Glomerular endothelial cell (primary cell): ENCODE data around the gene GPM6B. TPM values are rescaled to one million over a fixed set of nuclear protein-coding genes. Genes with fewer than 3 reads are reported as not detected.

Experiments
- DNase-seq: peaks from one replicate; pipeline ENCODE4 v3.0.0-alpha.2; 2011; ENCODE audit warnings: low read depth, low spot score; ENCODE audit errors: extremely low read depth
- total RNA-seq: library from RNA; depleted of rRNA; stranded (reverse); fragments of >200 nt; gene quantifications from 2 replicates; pipeline ENCODE4 v1.2.3, GENCODE V29; 2015

The GPM6B gene
- total RNA-seq, 1 donor from 2014 or later, result 0.06 TPM

DNA sequence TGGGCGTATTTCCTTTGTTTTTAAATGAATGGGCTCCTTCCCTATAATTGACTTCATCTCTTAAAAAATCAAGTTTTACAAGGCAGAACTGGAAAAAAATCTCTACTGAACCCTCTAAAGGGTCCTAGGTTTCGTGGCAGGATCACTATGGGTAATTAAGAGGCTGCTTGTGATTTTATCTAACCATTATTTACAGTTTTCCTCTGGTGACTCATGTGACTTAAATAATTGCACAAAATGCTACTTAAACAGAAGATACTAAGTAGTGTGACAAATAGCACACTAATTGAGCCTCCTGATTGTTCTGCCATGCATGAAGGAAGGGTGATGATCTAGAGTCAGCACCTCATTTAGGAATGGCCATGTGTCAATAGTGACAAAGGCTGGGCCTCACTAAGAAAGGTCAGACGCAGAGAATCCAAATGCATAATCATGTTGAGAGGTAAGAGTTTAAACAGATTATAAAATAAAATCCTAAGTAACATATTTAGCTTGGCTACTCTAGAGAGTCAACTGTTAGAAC is 46.8 kb downstream of the GPM6B start:
- no peak for DNase-seq

DNA sequence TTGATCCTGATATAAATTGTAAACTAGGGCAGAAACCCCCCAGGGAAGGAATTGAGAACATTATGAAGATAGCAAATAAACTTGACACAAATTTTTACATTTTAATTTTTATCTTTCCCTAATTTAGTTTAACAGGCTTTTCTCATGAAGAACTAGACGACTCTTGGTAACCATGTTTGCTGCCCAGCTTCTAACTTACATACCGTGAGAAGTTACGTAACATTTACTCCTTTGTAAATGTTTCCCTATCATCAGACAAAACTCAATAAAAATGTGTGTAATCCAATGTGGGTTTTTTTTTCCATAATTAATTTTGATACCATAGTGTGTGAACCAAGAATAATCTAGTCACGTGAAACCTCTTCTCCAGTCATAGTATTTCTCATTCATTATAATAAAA is 48.0 kb downstream of the GPM6B start:
- DNase-seq, result no peak

DNA sequence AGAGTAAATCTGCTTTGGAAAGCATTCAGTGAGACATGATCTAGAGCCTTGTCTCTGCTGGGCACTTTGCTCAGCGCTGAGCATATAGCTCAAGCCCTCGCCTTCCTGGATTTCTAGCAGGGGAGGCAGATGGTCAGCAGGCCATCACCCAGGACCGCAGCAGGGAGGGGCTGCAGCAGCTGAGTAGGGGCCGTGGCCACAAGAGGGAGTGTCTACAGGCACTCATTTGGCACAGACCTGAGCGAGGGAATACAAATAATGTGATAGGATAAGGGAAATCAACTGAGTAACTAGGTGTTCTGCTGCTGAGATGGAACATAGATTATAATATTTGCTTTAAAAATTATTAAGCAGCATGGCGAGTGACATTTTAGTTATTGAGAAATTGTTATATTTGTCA is 52.1 kb downstream of the GPM6B start:
- no peak for DNase-seq

DNA sequence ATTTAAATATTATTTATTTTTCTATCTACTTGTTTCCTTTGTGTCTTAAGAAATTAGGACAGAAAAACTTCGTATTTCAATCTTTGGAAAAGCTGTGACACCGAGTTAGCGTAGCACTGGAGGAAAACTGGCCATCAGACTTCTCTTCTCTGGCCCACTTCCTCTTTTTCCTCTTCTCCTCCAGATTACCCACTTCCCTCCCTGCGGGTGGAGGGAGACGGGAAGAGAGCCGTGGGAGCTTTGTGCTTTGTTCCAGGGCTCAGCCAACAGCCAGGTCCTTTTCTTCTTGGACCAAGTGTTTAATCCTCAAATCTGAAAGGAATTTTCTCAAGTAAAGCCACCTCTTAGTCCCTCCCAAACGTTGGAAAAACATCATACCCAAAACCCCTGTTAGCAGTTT is 52.6 kb downstream of the GPM6B start:
- DNase-seq, result no peak

DNA sequence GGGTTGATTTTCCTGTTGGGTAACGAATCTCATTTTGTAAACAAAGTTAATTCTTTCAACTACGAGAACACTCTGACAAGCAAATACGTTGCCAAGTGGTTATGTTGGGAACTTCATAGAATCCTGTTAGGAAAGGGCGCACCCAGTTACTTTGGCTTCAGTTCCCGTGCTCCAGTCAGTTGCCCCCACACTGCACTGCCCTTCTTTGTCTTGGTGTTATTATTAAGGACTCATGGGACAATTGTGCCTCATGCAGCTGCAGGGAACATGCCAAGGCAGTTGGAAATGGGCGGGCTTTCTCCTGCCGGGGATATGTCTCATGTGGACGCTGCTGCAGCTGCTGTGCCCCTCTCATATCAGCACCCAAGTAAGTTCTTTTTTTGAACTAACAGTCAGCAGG is 53.4 kb downstream of the GPM6B start:
- DNase-seq, result no peak

DNA sequence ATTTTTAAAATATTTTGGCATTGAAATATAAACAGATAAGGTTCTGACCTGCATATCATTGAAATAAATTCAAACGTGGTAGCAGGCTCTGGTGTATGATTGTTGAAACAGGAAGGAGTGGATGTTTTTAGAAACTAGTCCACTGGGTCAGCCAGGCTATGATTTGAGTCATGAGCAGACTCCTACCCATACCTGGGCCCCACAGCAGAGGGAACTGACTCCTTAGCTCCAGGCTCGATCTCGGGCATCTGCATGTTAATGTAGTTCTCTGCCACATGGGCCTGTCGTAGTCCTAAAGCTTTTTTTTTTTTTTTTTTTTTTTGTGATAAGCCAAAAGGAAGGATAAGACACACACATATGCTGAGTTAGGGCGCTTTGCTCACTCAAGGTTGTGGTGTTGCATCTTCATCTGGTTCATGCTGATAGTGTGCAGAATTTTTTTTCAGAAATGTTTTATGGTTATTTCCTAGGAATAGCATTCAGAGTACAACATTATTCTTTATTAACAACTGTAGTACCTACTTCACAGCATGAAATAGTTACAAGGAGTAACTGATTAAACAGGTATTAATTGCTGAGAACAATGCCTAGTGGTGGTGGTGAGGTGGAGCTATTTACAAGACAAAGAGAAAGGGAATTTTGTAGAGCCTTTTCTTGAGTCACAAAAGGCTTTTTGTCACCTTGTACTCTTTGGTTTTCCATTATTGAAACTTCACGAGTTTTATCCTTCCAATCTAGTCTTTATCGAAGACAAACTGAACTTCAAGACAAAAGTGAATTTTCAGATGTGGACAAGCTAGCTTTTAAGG is 55.1 kb downstream of the GPM6B start:
- no peak for DNase-seq

DNA sequence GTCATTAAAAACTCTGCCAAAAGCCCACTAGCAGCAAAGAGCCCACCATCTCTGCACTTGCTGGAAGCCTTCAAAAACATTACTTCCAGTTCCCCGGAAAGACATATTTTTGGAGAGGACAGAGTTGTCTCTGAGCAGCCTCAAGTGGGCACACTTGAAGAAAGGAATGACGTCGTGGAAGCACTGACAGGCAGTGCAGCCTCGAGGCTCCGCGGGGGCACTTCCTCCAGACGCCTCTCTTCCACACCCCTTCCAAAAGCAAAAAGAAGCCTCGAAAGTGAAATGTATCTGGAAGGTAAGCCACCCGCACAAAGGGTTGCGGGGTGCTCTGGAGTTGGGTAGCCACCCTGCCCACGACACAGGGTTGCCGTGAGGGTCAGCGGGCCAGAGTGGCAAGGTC is 56.5 kb downstream of the GPM6B start:
- DNase-seq, result no peak

DNA sequence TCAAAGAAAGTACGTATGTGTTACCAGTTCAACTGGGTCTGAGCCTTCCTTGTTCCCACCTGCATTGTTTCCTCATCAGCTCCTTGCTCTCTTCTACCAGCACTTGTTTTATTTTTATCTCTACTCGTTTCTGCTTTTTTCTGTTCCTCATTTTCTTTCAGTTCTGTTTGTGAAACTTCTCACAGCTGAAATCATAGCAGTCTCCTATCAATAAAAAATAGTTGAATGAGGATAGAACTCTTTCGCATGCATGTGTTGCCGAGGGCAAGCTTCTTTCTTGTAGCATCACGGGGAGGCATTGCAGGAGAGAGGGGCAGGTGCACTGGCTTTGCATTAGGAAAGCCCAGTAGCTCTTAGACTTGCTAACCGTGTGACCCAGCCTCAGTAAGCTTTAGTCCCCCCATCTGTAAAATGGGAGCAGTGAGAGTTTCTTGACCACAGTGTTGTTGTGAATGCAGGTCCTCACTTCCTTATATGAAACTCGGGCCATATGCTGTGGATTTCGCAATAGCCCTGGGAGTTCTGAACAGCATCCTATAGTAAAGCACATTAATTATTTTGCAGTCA is 57.7 kb downstream of the GPM6B start:
- no peak for DNase-seq

DNA sequence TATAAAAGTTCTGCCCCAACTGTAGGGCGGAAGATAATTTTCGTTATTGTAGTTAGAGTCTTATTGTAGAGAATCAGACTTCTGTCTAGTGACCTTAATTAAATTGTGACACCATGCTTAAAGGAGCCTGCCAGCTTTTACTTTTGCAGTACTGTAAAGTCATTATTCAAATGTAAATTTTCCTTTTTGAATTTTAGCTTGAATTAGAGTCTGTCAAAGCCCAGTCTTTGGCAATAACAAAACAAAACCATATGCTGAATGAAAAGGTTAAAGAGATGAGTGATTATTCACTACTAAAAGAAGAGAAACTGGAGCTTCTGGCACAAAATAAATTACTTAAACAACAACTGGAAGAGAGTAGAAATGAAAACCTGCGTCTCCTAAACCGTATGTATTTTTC is 60.5 kb downstream of the GPM6B start:
- no peak for DNase-seq

DNA sequence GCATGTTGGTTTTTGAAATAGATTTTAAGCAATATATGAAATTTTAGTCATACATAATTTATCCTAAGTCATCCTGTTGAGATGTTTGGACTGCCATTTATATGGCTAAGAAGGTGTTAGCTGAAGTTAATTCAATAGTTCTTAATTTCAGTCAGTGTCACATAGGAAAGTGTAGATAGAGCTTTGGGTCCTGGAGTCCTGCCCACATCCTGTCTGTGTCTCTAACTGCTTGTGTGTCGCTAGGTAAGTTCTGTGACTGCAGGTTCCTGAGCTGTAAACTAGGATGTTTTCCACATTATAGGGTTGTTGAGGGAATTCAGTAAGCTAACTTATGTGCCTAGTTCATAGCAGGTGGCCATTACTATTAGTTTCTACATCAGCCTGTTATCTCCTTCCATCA is 61.6 kb downstream of the GPM6B start:
- DNase-seq, result no peak

DNA sequence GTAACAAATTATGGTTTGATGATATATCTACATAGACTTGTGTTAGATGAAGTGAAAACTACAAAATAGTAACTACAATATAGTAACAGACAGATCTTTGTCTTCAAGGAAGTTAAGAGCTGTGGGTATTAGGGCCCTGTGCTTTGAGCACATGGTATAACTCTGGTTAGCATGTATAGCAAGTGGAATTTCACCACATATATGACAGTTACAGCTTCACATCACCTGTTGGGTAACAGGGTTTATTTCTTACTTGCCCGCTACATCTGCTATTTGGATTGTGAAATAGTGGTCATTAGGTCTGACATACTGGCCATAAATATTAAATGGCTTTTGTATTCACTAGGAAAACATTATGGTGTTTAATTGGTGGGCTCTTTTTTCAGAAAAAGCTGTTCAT is 62.1 kb downstream of the GPM6B start:
- no peak for DNase-seq

DNA sequence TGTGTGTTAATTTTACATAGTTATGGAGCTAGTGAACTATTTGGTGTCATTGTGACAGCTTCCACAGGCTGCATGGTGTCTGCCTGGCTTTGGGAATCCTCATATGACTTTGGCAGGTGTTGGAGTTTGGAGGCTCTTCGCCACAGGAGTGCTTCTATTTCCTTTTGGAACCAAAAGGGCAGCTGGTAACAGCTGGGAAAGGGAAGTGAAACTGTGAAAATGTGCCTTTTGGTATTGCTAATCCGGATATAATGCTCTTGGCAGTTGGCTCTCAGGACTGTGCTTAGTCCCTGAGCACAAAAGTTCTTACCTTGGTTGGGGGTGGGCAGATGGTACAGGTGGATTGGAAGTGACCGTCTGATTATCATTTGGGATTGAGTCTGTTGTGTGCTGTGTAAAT is 64.2 kb downstream of the GPM6B start:
- DNase-seq, result no peak

DNA sequence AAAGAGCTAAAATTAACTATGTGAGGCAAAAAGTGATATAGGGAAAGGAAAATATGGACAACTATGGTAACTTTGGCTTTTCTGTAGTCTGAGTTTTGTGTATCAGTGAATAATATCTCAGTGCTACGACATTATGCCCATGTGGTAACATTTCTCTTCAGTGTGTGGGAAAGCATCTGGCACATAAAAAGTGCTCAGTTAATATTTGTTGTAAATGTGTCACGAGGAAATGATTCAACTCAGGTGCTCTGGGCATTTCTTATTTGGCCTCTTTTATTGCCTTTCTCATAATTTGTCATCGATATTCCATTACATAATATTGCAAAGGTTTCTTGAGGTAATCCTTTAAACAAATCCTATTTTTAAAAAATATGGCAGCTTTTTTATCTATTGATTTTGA is 64.8 kb downstream of the GPM6B start:
- no peak for DNase-seq

DNA sequence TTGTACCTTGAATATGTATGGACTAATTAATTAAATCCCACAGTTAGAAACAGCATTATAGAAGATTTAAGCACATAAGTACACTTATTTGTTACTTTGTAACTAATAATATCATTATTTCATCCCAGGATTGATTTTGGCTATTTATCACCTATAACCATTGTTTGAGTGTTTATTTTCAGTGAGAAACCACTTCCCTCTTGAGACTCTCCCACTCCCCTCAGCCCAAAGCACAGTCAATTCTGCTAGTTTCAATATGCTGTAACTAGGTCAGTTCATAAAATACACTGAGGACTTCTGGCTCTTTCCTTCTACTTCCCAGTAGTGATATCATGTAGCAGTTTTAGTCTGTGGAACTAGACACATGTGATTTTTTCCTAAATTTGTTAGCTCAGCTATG is 66.1 kb downstream of the GPM6B start:
- no peak for DNase-seq

DNA sequence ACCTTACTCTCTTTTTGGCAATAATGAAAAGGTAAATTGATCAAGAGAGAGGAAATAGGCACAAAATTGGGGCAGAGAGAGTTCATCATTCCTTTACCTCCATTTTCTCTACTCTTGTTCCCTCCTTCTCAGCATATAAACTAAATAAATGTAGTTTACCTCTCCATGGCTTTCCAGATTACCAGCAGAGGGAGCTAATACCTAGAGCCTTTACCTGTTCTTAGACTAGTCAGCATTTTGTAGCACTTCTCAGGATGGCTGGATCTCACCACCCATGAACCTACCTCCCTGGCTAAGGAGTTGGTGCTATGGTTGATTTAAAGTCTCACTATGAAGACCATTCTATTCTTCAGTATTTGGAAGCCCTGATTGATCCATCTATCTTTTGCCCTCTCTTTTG is 66.7 kb downstream of the GPM6B start:
- DNase-seq, result no peak

DNA sequence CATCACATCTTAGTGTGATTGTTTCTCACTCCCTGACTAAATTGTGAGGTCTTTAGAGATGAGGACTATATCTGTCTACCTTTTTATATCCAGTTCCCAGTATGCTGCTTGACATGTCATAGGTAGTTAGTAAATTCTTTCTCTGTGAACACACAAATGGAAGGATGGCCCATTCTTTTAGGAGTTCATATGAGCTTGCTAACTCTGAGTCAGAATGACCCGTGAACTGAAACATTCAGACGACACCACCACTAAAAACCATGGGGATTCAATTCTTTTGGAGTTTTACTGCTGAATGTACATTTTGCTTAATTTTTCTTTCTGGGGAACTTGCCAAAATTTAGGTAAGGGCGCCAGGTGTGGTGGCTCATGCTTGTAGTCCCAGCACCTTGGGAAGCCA is 68.4 kb downstream of the GPM6B start:
- no peak for DNase-seq

DNA sequence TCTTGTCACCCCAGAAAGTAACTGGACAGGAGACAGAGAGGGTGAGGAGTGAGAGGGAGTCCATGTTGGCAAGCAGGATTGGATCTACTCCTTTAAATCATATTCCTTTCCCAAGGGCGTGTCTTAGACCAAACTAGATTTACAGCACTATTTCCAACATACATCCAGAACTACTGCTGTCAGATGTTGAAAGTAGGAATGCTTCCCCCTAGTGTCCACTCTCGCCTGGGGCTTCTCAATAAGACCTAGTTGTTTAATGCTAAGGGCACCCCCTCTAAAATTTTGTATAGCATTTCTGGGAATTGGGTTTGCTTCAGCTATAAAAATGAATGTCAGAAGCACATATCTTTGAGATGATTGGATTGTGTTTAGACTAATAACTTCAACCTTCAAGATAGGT is 69.1 kb downstream of the GPM6B start:
- peak; percentile 29 for DNase-seq

DNA sequence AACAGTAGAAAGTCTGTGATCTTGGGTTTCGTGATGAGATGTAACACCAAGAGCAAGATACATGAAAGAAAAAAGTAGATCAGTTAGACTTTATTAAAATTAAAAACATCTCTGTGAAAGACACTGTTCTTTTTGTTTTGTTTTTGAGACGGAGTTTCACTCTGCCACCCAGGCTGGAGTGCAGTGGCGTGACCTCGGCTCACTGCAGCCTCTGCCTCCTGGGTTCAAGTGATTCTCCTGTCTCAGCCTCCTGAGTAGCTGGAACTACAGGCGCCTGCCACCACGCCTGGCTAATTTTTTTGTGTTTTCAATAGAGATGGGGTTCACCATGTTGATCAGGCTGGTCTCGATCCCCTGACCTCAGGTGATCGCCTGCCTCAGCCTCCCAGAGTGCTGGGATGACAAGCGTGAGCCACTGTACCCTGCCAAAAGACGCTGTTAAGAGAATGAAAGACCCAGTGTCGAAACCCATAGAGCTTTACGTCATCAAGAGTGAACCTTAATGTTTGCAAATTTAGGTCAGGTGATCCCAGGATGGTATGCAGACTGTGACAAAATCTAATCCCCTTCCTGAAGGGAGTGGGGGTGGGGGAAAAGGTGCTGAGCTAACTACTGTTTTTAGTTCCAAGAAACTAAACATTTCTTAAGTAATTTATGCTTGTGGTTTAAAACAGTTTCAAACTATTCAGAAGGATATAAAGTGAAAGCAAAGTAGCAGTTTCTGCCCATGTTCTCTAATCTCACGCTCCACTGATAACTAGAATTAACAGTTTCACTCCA is 74.3 kb downstream of the GPM6B start:
- DNase-seq, result no peak

DNA sequence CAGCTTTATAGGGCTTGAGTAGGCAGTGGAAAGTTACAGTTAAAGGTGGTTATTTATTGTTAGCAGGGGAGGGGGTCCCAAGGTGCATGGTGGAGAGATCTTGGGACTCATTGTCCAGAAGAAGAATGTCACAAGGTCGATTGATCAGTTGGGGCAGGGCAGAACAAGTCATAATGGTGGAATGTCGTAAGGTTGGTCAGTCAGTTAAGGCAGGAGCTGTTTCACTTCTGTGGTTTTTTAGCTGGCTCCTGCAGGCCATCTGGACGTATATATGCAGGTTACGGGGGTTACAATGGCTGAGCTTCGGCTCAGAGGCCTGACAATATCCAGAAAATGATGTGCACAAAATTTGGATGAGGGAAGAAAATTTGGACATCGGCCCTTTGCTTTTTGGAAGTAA is 75.2 kb downstream of the GPM6B start:
- no peak for DNase-seq

DNA sequence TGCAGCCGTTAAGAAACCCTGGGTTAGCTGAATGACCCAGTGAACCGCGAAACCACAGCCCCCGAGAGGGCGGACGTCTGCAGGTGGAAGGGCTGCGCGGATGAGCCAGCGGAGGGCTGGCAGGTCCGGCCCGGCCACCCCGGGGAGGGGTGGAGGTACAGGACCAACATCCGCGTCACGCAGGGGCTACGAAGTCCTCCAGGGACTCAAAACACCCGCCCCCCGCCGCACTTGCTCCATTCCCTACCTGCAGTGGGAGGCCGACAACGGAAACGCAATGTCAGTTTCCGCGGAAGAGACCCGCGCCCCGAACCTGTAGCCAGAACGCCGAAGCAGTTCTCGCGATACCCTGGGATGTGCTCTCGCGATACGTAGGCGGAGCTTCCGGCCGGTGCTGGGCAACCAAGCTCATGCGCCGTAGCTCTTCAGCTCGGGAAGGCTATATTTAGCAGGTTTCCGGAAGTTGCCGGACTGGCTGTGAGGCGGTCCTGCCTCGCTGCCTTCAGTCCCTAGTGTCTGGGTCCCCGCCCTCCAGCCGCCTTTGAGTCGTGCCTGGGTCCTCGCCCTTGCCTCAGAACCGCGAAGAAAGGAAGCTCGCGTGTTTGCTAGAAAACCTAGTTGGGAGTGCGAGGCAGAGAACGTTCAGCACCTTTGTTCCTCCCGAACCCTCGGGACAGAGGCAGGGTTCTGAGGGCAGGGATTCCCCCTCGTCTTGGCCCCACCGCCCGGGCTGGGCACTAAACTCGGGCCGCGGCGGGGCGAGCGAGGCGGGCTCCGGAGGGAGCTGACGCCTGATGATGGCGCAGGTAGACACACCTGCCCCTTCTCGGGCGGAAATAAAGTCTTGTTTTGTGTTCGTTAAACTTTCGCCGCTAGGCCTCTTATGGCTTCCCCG is 82.4 kb downstream of the GPM6B start, which contains the start of the genes OFD1 and TRAPPC2:
Gene OFD1 (plus strand): TSS at position 471 of the 895 bp plus-strand sequence. CDS start 324 bp downstream, at position 795.
Gene TRAPPC2 (minus strand): TSS at position 343 of the 895 bp plus-strand sequence. CDS start 14,657 bp downstream, outside the sequence.
- peak; percentile 80 for DNase-seq
